Thoracic aorta (tissue), 2 donors: ENCODE data around the gene ANKFN1. TPM values are rescaled to one million over a fixed set of nuclear protein-coding genes. Genes with fewer than 3 reads are reported as not detected.

ENCODE experiments used
- ATAC-seq: fragments of 150-250 bp; one replicate; pipeline ENCODE4 v1.8.0; 2017; ENCODE audit warnings: low read depth; ENCODE audit not compliant: insufficient number of reproducible peaks, low FRiP score
- DNase-seq: peaks from one replicate; pipeline ENCODE4 v3.0.0-alpha.2; 2020; ENCODE audit warnings: low spot score
- H3K27ac ChIP-seq, 2 donors: fragments of 200-600 bp; sonication (generic); 1 replicate in 1 of 2; 2 replicates in 1 of 2; pipeline ENCODE4 v1.5.1; 2016; ENCODE audit warnings: mild to moderate bottlenecking in 2 of 2, moderate library complexity in 2 of 2
- H3K27me3 ChIP-seq: fragments of 200-600 bp; sonication (generic); replicated peaks from 2 replicates; pipeline ENCODE4 v1.6.0; 2016; ENCODE audit warnings: mild to moderate bottlenecking; ENCODE audit not compliant: insufficient read depth
- H3K36me3 ChIP-seq: fragments of 200-600 bp; sonication (generic); one replicate; pipeline ENCODE4 v1.5.1; 2016
- H3K4me1 ChIP-seq, 2 donors: fragments of 200-600 bp; sonication (generic); 1 replicate in 1 of 2; 2 replicates in 1 of 2; pipeline versions ENCODE4 v1.5.1 to v1.6.0; 2016; ENCODE audit warnings: low read depth in 2 of 2, mild to moderate bottlenecking in 1 of 2; ENCODE audit not compliant: control insufficient read depth in 1 of 2
- H3K4me3 ChIP-seq: fragments of 200-600 bp; sonication (generic); 2 replicates; pipeline ENCODE4 v1.5.1; 2016; ENCODE audit warnings: mild to moderate bottlenecking
- H3K9me3 ChIP-seq: fragments of 200-600 bp; sonication (generic); 2 replicates; pipeline ENCODE4 v1.5.1; 2016
- total RNA-seq, 2 donors: library from RNA; depleted of rRNA; stranded (reverse); fragments of >200 nt; gene quantifications; one replicate each; pipeline versions ENCODE4 v1.1.0 to v1.2.3, GENCODE V29; 2016
- TF ChIP-seq, protein P1 (sequence below): fragments of 200-600 bp; sonication (generic); IDR thresholded peaks from one replicate; pipeline ENCODE4 v1.5.1; 2019; ENCODE audit warnings: antibody characterized with exemption

The ANKFN1 gene
- total RNA-seq, 2 donors from 2014 or later, result 0.68 TPM; not detected in 1

DNA sequence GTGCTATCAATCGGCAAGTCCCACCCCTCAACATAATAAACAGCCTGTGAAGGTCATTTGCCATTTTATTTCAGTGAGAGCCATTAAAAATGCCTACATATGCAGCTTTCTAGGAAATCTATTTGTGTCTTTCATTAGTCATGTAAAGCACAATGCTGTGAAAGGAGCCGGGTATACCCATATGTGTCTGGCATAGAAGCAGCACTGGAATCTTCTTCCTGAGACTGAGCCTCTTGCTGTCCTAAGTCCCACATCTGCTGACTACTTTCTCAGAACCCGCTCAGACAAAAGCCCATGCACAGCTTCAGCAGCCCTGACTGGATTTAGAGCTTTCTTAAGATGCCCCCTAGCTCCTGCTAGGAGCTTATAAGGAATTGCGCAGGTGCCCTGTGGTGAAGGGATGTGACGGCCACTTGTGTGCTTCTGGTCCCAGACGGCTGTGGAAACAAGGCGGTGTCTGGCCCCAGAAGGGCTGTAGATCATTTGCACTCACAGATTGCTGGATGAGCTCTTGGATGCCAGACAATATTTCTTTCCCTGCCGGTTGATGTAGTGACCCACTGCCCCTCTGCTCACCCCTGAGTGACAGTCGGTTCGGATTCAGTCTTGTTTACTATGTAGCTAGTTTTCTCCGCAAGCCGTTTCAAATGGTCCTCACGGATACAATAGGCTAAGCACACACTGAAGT, 172.2 kb downstream of the ANKFN1 start:
- Histone ChIP-seq H3K4me3 (no peak overlapping the region), H3K4me1 (no peaks in the 10 kb centered on the region), H3K9me3 (no peaks in the 10 kb centered on the region), H3K27ac (no peak overlapping the region), H3K27me3 (no peaks in the 10 kb centered on the region), H3K36me3 (no peaks in the 10 kb centered on the region)
- ATAC-seq, result no peak
- TF ChIP-seq, protein P1, sequence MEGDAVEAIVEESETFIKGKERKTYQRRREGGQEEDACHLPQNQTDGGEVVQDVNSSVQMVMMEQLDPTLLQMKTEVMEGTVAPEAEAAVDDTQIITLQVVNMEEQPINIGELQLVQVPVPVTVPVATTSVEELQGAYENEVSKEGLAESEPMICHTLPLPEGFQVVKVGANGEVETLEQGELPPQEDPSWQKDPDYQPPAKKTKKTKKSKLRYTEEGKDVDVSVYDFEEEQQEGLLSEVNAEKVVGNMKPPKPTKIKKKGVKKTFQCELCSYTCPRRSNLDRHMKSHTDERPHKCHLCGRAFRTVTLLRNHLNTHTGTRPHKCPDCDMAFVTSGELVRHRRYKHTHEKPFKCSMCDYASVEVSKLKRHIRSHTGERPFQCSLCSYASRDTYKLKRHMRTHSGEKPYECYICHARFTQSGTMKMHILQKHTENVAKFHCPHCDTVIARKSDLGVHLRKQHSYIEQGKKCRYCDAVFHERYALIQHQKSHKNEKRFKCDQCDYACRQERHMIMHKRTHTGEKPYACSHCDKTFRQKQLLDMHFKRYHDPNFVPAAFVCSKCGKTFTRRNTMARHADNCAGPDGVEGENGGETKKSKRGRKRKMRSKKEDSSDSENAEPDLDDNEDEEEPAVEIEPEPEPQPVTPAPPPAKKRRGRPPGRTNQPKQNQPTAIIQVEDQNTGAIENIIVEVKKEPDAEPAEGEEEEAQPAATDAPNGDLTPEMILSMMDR, result no peak
- no peak for DNase-seq

DNA sequence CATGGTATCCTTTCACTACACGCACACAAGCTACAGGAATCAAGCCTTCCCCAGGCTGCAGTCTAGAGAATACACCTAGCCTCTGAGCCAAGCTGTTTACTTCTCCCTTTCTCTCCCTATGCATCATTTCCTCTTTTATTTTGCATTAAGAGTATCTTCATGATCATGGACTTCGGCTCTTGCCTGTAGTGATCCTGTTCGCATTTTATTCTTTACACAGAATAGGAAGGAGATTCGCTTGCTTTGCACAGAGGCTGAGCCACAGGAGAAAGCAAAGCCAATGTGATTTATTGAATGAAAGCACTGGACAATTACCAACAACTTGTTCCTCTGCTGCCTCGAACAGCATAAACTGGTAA, 172.7 kb downstream of the ANKFN1 start:
- no peak for ATAC-seq
- no peaks in the 10 kb centered on the region for H3K9me3 ChIP-seq
- DNase-seq, result no peak
- H3K27me3 ChIP-seq, result no peaks in the 10 kb centered on the region
- TF ChIP-seq, protein P1, result no peak
- H3K27ac ChIP-seq, result no peak overlapping the region
- no peaks in the 10 kb centered on the region for H3K4me1 ChIP-seq
- H3K4me3 ChIP-seq, result no peak overlapping the region
- H3K36me3 ChIP-seq, result no peaks in the 10 kb centered on the region

DNA sequence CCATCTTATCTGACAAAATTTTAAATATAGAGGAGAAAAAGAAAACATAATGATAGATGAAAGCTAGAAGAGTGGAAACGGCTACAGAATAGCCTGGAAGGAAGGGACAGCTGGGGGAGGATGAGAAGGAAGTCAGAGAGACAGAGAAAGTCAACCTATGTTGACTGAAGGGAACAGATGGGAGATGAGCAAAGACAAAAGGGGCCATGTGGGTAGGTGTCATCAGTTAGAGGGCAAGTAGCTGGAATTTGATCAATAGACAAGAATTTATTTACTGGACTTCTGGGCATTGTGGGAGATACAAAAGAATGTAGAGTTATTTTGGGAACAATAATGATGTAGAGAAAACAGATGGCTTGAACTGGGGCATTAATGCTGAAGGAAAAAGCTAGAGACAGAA, 194.4 kb downstream of the ANKFN1 start:
- ATAC-seq, result no peak
- Histone ChIP-seq H3K4me3 (no peak overlapping the region), H3K27me3 (no peaks in the 10 kb centered on the region)

DNA sequence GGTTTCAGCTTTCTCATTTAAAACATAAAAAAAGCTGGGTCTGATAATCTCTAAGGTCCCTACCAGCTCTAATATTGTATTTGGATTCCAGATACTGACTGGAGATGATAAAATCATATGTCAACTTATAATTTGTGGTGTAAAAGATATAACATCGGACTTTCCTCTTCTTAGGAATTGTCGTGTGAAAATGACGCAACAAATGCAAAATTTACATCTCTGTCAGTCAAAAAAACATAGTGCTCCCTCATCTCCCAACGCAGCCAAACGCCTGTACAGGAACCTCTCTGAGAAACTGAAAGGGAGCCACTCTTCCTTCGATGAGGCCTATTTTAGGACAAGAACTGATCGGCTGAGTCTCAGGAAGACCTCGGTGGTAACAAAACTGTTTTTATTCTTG, 197.3 kb downstream of the ANKFN1 start:
- H3K27ac ChIP-seq, result no peak overlapping the region
- DNase-seq, result no peak
- H3K4me3 ChIP-seq, result no peak overlapping the region
- peaks cover 7% of the 10 kb centered on the region for H3K9me3 ChIP-seq
- TF ChIP-seq, protein P1, result no peak
- no peak for ATAC-seq
- H3K36me3 ChIP-seq, result no peaks in the 10 kb centered on the region
- H3K4me1 ChIP-seq, result peaks cover 5 to 29% of the 10 kb centered on the region in 2 donors
- no peaks in the 10 kb centered on the region for H3K27me3 ChIP-seq

More for the DNA sequence above, 194.4 kb downstream of the ANKFN1 start:
- no peak overlapping the region for H3K27ac ChIP-seq
- no peak for DNase-seq
- H3K36me3 ChIP-seq, result no peaks in the 10 kb centered on the region
- peaks cover 5 to 19% of the 10 kb centered on the region in 2 donors for H3K4me1 ChIP-seq
- TF ChIP-seq, protein P1, result no peak
- H3K9me3 ChIP-seq, result peaks cover 7% of the 10 kb centered on the region

DNA sequence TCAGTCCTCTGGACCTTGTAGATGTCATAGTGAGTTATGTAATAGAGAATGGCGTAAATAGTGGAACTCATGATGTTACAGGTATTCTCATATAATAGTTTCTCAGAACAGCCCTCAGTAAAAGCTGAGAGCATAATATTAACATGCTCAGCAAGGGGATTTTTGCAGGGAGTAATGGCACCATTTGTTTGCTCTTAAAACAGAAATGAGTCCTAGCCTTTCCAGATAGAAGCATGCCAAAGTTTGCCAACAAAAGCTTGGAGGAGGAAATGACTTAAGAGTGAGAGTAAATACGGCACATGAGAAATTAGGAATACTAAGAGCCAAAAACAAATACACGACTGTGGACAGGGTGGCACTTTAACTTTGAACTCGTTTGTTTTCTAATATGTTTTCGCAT, 198.4 kb downstream of the ANKFN1 start:
- Histone ChIP-seq H3K27ac (no peak overlapping the region), H3K9me3 (no peaks in the 10 kb centered on the region), H3K4me1 (peaks cover 5 to 29% of the 10 kb centered on the region in 2 donors), H3K36me3 (no peaks in the 10 kb centered on the region), H3K4me3 (no peak overlapping the region), H3K27me3 (no peaks in the 10 kb centered on the region)
- DNase-seq (no peak), ATAC-seq (no peak)
- TF ChIP-seq, protein P1, result no peak
